ENCODE data around the gene TBC1D9.

GRCh38 chr4:140584439-140584838 is 171.7 kb downstream of the TBC1D9 start:
- TF ChIP-seq CTCF (IDR thresholded peaks at IDR 0.05 in 2 of 3, conservative IDR thresholded peaks at IDR 0.05 in 1 of 3; ENCODE audit: borderline replicate concordance in 1 of 3, insufficient read depth in 1 of 3, low read depth in 2 of 3, low read length in 2 of 3) (no peak), POLR2AphosphoS5 (IDR thresholded peaks at IDR 0.05; ENCODE audit: low read depth, low read length) (no peak), POLR2A (IDR thresholded peaks at IDR 0.05; ENCODE audit: borderline replicate concordance, extremely low read depth, insufficient read depth, insufficient read length) (no peak), REST (IDR thresholded peaks at IDR 0.05; ENCODE audit: low read depth) (no peak), CBX3 (IDR thresholded peaks at IDR 0.05; ENCODE audit: low read depth) (no peak), RAD21 (IDR thresholded peaks at IDR 0.05; ENCODE audit: low read depth) (no peak), ZBTB33 (IDR thresholded peaks at IDR 0.05; ENCODE audit: extremely low read depth, insufficient replicate concordance, low read length) (no peak), YY1 (IDR thresholded peaks at IDR 0.05; ENCODE audit: extremely low read depth, insufficient replicate concordance, low read depth, low read length) (no peak), ELF1 (IDR thresholded peaks at IDR 0.05; ENCODE audit: borderline replicate concordance, low read depth) (no peak), EZH2phosphoT487 (IDR thresholded peaks at IDR 0.05; ENCODE audit: borderline replicate concordance) (no peak)
- TF ChIP-seq, protein P1, sequence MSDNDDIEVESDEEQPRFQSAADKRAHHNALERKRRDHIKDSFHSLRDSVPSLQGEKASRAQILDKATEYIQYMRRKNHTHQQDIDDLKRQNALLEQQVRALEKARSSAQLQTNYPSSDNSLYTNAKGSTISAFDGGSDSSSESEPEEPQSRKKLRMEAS (IDR thresholded peaks at IDR 0.05), result no peak
